Measurements from ENCODE around the gene ASTN2.

DNA sequence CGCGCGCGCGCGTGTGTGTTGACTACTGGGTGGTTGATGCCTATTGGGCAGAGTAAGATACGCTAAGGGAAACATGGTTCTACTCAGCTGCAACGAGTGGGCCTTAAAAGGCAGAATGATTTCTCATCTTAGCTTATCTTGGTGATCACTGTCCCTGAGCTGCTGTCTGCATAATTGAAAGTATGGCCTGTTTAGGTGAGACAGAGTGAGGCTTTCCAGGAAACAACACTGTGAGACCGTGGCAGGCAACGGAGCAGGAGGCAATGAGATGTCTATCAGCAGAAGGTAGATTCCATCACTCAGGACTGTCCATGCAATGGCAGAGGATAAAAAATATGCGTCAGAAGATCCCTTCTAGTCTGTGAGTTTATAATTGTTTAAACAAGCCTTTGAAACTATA, 450.6 kb downstream of the ASTN2 start:
- TF ChIP-seq, protein P1, sequence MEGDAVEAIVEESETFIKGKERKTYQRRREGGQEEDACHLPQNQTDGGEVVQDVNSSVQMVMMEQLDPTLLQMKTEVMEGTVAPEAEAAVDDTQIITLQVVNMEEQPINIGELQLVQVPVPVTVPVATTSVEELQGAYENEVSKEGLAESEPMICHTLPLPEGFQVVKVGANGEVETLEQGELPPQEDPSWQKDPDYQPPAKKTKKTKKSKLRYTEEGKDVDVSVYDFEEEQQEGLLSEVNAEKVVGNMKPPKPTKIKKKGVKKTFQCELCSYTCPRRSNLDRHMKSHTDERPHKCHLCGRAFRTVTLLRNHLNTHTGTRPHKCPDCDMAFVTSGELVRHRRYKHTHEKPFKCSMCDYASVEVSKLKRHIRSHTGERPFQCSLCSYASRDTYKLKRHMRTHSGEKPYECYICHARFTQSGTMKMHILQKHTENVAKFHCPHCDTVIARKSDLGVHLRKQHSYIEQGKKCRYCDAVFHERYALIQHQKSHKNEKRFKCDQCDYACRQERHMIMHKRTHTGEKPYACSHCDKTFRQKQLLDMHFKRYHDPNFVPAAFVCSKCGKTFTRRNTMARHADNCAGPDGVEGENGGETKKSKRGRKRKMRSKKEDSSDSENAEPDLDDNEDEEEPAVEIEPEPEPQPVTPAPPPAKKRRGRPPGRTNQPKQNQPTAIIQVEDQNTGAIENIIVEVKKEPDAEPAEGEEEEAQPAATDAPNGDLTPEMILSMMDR (IDR thresholded peaks at IDR 0.05), result no peak
- TF ChIP-seq POLR2A (IDR thresholded peaks at IDR 0.05), result no peak

All from Peyer's patch (tissue), 4 donors.